ENCODE results near the gene HNRNPUL1.
A peak's percentile ranks its signal among the peaks of the same experiment; 100 is the strongest.

DNA sequence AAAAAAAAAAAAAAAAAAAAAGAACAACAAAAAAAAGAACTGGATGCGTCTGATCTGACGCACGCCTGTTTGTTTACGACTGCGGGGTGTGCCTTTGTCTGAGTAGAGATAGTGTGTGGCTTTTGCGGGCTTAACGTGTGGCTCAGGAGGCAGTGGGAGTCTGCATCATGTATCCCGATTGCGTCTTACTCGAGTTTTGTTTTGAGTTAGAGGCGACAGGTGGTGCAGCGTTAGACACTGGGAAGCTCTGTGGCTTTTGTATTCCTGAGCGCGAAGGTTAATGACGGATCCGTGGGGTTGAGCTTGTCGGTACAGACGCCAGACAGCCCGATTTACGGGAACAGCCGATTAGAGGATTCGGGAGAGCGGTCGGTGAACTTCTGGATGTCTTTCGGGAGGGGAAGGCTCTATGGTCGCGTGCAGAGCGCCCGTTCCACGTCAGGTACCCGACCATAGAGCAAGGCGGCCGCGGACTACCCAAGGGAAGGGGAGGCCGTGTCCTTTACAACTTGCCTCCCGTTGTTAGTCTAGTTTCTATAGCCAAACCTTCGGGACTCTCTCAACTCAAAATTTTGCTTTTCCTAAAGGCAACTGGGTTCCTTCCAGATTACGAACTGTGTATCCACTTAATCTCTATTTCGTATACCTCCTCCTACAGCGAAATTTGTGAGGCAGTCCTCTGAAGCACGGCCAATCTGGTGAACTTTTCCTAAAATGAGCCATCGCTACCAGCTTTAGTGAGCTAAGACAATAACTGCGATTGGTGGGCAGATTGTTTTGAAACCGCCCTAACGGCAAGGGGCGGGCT lies 926 bp upstream of the HNRNPUL1 start:
- TF ChIP-seq, protein P1, sequence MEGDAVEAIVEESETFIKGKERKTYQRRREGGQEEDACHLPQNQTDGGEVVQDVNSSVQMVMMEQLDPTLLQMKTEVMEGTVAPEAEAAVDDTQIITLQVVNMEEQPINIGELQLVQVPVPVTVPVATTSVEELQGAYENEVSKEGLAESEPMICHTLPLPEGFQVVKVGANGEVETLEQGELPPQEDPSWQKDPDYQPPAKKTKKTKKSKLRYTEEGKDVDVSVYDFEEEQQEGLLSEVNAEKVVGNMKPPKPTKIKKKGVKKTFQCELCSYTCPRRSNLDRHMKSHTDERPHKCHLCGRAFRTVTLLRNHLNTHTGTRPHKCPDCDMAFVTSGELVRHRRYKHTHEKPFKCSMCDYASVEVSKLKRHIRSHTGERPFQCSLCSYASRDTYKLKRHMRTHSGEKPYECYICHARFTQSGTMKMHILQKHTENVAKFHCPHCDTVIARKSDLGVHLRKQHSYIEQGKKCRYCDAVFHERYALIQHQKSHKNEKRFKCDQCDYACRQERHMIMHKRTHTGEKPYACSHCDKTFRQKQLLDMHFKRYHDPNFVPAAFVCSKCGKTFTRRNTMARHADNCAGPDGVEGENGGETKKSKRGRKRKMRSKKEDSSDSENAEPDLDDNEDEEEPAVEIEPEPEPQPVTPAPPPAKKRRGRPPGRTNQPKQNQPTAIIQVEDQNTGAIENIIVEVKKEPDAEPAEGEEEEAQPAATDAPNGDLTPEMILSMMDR (IDR thresholded peaks at IDR 0.05) = no peak
- TF ChIP-seq POLR2A (IDR thresholded peaks at IDR 0.05) = peak; percentile 64 to 96 (median 95)

All from body of pancreas (tissue), 4 donors.